Stomach (tissue), 4 donors: ENCODE measurements around the gene PSTPIP1.

ENCODE experiments used
- CTCF ChIP-seq, 7 experiments: fragments of 450-650 bp in 4 of 7; fragments of 200-600 bp in 3 of 7; sonication (generic) in 3 of 7; IDR thresholded peaks; one replicate each; pipeline ENCODE4 v1.5.1; 2016 to 2019; ENCODE audit warnings: antibody characterized with exemption in 7 of 7, control low read depth in 2 of 7, mild to moderate bottlenecking in 1 of 7
- POLR2A ChIP-seq, 4 donors: fragments of 450-650 bp; IDR thresholded peaks; one replicate each; pipeline ENCODE4 v1.6.1; 2016; ENCODE audit warnings: antibody characterized with exemption in 4 of 4, control low read depth in 2 of 4, mild to moderate bottlenecking in 1 of 4, moderate library complexity in 1 of 4

- no peak for TF ChIP-seq CTCF (IDR thresholded peaks at IDR 0.05)
- no peak for TF ChIP-seq POLR2A (IDR thresholded peaks at IDR 0.05)
Observed at GRCh38 chr15:76967067-76967466, 27.9 kb upstream of the PSTPIP1 start.
